ENCODE data around the gene CLDN20. TPM values are rescaled to one million over a fixed set of nuclear protein-coding genes. Genes with fewer than 3 reads are reported as not detected.
"Not testable (repeated sequence)": the region's sequence is repeated elsewhere in the genome, so short reads cannot be mapped to it uniquely, and the experiment has no call there.

The CLDN20 gene
- total RNA-seq, 1 donor from 2014 or later: not detected

DNA sequence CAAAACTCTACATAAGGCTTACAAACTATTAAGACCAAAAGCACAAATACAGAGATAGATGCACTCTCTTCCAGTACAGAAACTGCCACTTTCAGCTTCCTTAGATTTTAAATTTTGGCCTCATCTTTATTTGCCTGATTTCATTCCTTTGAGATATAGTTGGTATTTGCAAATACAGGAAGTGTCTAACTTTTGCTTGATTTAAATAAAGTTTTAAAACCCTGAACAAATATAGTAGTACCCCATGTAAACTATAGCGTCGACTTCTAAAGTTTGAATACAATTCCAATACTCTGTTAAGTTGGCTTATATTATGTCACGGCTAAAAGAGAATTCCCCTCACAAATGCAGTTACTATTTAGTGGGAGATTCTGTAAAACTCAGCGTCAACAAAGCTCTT lies 1.2 kb upstream of the CLDN20 start:
- Mint-ChIP-seq H3K27me3 (no peaks in the 10 kb centered on the region), H3K27ac (no peak overlapping the region), H3K36me3 (ENCODE audit: insufficient read depth) (peaks cover 28% of the 10 kb centered on the region), H3K4me3 (ENCODE audit: low read depth) (no peak overlapping the region), H3K9me3 (ENCODE audit: low read depth) (no peaks in the 10 kb centered on the region), H3K4me1 (ENCODE audit: low read depth) (no peaks in the 10 kb centered on the region)
- TF ChIP-seq, protein P1, sequence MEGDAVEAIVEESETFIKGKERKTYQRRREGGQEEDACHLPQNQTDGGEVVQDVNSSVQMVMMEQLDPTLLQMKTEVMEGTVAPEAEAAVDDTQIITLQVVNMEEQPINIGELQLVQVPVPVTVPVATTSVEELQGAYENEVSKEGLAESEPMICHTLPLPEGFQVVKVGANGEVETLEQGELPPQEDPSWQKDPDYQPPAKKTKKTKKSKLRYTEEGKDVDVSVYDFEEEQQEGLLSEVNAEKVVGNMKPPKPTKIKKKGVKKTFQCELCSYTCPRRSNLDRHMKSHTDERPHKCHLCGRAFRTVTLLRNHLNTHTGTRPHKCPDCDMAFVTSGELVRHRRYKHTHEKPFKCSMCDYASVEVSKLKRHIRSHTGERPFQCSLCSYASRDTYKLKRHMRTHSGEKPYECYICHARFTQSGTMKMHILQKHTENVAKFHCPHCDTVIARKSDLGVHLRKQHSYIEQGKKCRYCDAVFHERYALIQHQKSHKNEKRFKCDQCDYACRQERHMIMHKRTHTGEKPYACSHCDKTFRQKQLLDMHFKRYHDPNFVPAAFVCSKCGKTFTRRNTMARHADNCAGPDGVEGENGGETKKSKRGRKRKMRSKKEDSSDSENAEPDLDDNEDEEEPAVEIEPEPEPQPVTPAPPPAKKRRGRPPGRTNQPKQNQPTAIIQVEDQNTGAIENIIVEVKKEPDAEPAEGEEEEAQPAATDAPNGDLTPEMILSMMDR (IDR thresholded peaks at IDR 0.05; ENCODE audit: unreplicated experiment): no peak
- DNase-seq (ENCODE audit: low spot score, unreplicated experiment): no peak

DNA sequence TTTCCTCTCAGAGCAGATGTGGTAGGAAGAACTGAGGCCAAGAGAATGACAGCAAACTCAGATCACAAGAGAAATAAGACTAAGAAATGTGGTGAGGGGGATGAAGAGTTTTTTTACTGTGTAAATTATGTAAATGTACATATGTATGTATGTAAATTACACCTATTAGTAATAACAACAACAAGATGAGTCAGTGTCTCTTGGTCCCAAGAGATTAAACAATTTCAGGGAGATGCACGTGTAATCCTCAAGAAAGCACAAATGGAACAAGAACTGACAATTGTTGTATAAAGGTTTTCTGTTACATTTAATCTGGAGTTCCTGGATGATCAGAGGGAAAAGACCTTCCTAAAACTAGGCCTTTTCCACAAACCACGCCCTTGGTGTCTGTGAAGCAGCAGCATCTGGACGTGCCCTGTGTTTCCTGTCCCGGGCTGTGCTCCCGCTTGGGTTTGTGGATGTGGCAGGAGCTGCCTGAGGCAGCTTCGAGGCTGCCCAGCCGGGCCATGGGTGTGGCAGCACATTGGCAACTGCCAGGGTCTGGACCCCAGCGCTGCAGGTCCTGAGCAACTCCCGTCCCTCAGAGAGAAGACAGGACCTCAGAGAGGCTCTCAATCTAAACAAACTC lies 994 bp downstream of the CLDN20 start:
- Mint-ChIP-seq H3K27ac (no peak overlapping the region), H3K36me3 (ENCODE audit: insufficient read depth) (peaks cover 29% of the 10 kb centered on the region), H3K4me1 (ENCODE audit: low read depth) (peaks cover 6% of the 10 kb centered on the region), H3K4me3 (ENCODE audit: low read depth) (no peak overlapping the region), H3K27me3 (no peaks in the 10 kb centered on the region), H3K9me3 (ENCODE audit: low read depth) (peaks cover 4% of the 10 kb centered on the region)
- TF ChIP-seq, protein P1 (IDR thresholded peaks at IDR 0.05; ENCODE audit: unreplicated experiment): no peak
- no peak for DNase-seq (ENCODE audit: low spot score, unreplicated experiment)

DNA sequence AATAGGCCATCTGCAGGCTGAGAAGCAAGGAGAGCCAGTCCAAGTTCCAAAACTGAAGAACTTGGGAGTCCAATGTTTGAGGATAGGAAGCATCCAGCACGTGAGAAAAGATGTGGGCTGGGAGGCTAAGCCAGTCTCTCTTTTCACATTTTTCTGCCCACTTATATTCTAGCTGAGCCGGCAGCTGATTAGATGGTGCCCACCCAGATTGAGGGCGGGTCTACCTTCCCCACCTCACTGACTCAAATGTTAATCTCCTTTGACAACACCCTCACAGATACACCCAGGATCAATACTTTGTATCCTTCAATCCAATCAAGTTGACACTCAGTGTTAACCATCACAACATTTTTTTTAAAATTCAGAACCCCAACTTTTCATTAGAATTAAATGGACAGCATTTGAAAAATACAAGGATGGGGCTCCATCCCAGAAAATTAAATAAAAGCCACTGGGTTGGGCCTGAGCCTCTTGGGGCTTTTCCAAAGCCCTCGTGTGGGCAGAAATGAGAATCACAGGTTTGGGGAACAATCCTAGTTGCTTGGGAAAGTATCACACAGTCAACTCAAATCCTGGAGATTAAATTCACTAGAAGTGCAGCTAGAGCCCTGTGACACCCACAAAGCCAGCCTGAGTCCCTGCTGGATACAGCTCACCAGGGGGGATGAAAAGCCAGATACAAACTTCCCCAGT lies 2.2 kb downstream of the CLDN20 start:
- peaks cover 13% of the 10 kb centered on the region for H3K4me1 Mint-ChIP-seq (ENCODE audit: low read depth)
- H3K4me3 Mint-ChIP-seq (ENCODE audit: low read depth): no peak overlapping the region
- no peak for DNase-seq (ENCODE audit: low spot score, unreplicated experiment)
- H3K9me3 Mint-ChIP-seq (ENCODE audit: low read depth): peaks cover 4% of the 10 kb centered on the region
- TF ChIP-seq, protein P1 (IDR thresholded peaks at IDR 0.05; ENCODE audit: unreplicated experiment): no peak
- no peak overlapping the region for H3K27ac Mint-ChIP-seq
- H3K36me3 Mint-ChIP-seq (ENCODE audit: insufficient read depth): peaks cover 25% of the 10 kb centered on the region
- no peaks in the 10 kb centered on the region for H3K27me3 Mint-ChIP-seq

DNA sequence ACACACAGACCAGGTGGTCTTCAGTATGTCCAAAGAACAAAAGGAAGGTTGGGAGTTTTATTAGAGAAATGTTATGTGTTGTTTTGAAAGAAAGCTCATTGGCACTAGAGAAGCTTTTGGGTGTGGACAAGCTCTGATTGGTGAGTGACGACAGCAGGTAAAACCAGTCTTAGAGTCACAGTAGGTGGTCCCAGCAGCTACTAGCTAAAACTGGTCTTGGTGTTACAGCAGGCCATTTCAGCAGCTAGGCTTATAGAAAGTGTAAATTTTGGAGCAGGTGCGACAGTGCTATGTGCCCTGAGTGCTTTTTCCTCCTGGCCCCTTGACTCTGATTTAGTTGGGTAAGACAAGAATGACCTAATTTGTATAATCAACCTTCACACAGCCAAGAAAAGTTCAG lies 3.6 kb downstream of the CLDN20 start:
- H3K36me3 Mint-ChIP-seq (ENCODE audit: insufficient read depth): peaks cover 20% of the 10 kb centered on the region
- TF ChIP-seq, protein P1 (IDR thresholded peaks at IDR 0.05; ENCODE audit: unreplicated experiment): no peak
- H3K4me3 Mint-ChIP-seq (ENCODE audit: low read depth): no peak overlapping the region
- peaks cover 4% of the 10 kb centered on the region for H3K9me3 Mint-ChIP-seq (ENCODE audit: low read depth)
- H3K27ac Mint-ChIP-seq: peak overlapping the region; percentile 62
- H3K27me3 Mint-ChIP-seq: no peaks in the 10 kb centered on the region
- H3K4me1 Mint-ChIP-seq (ENCODE audit: low read depth): peaks cover 20% of the 10 kb centered on the region
- DNase-seq (ENCODE audit: low spot score, unreplicated experiment): no peak

DNA sequence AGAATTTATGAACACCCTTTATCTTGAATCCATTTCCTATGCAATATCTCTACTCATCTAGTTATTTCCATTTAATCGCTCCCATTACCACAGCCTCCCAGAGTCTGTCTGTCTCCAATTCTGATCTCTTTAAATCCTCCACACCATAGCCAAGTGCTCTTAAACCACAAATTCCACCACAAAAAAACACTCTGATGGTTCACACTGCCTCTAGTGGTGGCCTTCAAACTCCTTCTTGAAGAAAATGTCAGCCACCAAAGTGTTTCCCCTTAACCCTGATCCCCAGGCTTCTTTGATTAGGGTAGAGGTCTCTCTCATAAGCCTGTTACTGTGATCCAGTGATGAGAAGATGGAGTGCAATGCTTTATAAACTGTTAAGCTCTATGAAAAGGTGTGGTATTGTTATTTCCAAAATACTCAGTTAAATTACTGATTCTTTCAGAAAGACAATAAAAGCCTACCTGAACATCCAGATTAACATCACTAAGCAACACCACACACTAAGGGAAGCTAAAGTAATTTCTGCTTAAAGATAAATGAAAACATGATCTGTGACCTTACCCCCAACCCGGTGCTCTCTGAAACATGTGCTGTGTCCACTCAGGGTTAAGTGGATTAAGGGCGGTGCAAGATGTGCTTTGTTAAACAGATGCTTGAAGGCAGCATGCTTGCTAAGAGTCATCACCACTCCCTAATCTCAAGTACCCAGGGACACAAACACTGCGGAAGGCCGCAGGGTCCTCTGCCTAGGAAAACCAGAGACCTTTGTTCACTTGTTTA lies 4.5 kb downstream of the CLDN20 start:
- not testable (repeated sequence) for DNase-seq (ENCODE audit: low spot score, unreplicated experiment)
- Mint-ChIP-seq H3K27ac (peak overlapping the region; percentile 39), H3K4me1 (ENCODE audit: low read depth) (peaks cover 25% of the 10 kb centered on the region)

More for the DNA sequence above, 4.5 kb downstream of the CLDN20 start:
- H3K9me3 Mint-ChIP-seq (ENCODE audit: low read depth); H3K27me3 Mint-ChIP-seq; H3K4me3 Mint-ChIP-seq (ENCODE audit: low read depth): not testable (repeated sequence)
- H3K36me3 Mint-ChIP-seq (ENCODE audit: insufficient read depth): peaks cover 20% of the 10 kb centered on the region
- TF ChIP-seq, protein P1 (IDR thresholded peaks at IDR 0.05; ENCODE audit: unreplicated experiment): peak; percentile 55
